Ishikawa (cell line): ENCODE measurements around the gene SCN2A.
A peak's percentile ranks its signal among the peaks of the same experiment; 100 is the strongest.

Experiments
- CEBPB ChIP-seq: IDR thresholded peaks from 2 replicates; pipeline ENCODE4 v1.6.1; 2012
- CREB1 ChIP-seq: IDR thresholded peaks from 2 replicates; pipeline ENCODE4 v1.6.1; 2012; ENCODE audit warnings: low read depth
- EGR1 ChIP-seq: IDR thresholded peaks from 2 replicates; pipeline ENCODE4 v1.6.1; 2012
- EP300 ChIP-seq: IDR thresholded peaks from 2 replicates; pipeline ENCODE4 v1.6.1; 2012; ENCODE audit warnings: borderline replicate concordance
- FOXM1 ChIP-seq: IDR thresholded peaks from 2 replicates; pipeline ENCODE4 v1.6.1; 2012; ENCODE audit warnings: low read depth, borderline replicate concordance
- NFIC ChIP-seq: IDR thresholded peaks from 2 replicates; pipeline ENCODE4 v1.6.1; 2012
- RAD21 ChIP-seq: IDR thresholded peaks from 2 replicates; pipeline ENCODE4 v1.6.1; 2012; ENCODE audit warnings: low read depth
- TAF1 ChIP-seq: IDR thresholded peaks from 2 replicates; pipeline ENCODE4 v1.6.1; 2012; ENCODE audit warnings: low read depth, mild to moderate bottlenecking
- TCF12 ChIP-seq: IDR thresholded peaks from 2 replicates; pipeline ENCODE4 v1.6.1; 2012; ENCODE audit warnings: low read depth
- TEAD4 ChIP-seq: IDR thresholded peaks from 2 replicates; pipeline ENCODE4 v1.6.1; 2012
- YY1 ChIP-seq: IDR thresholded peaks from 2 replicates; pipeline ENCODE4 v1.6.1; 2012; ENCODE audit warnings: low read depth
- ZBTB7A ChIP-seq: IDR thresholded peaks from 2 replicates; pipeline ENCODE4 v1.6.1; 2012; ENCODE audit warnings: low read depth
- TF ChIP-seq, protein P1 (sequence below): IDR thresholded peaks from 2 replicates; pipeline ENCODE4 v1.6.1; 2012
- TF ChIP-seq, protein P2 (sequence below): IDR thresholded peaks from 2 replicates; pipeline ENCODE4 v1.6.1; 2012; ENCODE audit warnings: low read depth, mild to moderate bottlenecking
- TF ChIP-seq, protein P3 (sequence below): IDR thresholded peaks from 2 replicates; pipeline ENCODE4 v1.6.1; 2012

SCN2A gene

DNA sequence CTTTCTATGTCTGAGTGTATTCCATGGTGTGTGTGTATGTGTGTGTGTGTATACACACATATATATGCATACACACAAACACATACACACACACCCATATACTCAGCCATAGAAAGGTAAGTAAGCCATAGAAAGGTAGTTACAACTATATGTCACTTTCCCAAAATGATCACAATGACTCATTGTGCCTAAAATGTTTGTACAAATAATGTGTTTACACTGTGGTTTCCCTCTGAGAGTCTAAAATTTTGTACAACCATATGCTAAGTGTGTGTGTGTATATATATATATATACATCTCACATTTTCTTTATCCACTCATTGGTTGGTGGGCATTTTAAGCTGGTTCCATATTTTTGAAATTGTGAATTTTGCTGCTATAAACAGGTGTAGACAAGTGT lies 175.0 kb downstream of the SCN2A start:
- TF ChIP-seq, protein P1, sequence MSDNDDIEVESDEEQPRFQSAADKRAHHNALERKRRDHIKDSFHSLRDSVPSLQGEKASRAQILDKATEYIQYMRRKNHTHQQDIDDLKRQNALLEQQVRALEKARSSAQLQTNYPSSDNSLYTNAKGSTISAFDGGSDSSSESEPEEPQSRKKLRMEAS, result no peak

DNA sequence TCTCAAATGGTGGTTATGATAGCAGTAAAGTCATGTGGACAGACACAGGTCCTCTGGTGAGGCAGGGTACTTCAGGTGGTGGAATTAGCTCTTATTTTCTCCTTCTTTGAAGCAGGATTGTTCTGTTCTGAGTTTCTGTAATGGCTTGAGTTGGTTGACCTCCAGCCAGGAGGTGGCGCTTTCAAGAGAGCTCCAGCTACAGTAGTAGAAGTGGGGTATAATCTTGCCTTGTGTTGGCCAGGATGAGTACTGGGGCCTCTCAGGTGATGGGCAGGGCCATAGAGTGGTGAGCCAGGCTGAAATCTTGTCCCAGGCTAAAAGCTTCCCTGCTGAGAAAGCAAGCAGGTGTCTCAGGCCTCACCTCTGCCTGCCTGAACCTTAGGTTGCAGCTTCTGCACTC lies 177.8 kb downstream of the SCN2A start:
- 0 out of 2 replicates have a peak, but pooled peaks have one; percentile 5 for TF ChIP-seq RAD21
- no peak for TF ChIP-seq ZBTB7A

DNA sequence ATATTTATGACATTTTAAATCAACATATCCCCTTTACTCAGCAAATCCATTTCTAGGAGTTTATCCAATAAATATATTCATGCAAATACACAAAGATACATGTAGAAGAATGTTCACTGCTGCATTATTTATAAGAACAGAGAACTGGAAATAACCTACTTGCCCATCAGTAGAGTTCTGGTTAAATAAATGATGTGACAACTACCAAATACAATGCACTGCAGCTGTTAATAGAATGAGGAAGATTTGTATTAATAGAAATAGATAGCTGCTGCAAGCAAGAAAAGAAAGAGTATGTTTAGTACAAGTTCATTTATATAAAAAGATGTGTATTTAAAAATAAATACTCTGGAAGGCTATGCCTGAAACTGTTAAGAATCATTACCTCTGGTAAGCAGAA lies 181.0 kb downstream of the SCN2A start:
- TF ChIP-seq CREB1, result no peak
- TF ChIP-seq, protein P1, result no peak
- TF ChIP-seq, protein P2, sequence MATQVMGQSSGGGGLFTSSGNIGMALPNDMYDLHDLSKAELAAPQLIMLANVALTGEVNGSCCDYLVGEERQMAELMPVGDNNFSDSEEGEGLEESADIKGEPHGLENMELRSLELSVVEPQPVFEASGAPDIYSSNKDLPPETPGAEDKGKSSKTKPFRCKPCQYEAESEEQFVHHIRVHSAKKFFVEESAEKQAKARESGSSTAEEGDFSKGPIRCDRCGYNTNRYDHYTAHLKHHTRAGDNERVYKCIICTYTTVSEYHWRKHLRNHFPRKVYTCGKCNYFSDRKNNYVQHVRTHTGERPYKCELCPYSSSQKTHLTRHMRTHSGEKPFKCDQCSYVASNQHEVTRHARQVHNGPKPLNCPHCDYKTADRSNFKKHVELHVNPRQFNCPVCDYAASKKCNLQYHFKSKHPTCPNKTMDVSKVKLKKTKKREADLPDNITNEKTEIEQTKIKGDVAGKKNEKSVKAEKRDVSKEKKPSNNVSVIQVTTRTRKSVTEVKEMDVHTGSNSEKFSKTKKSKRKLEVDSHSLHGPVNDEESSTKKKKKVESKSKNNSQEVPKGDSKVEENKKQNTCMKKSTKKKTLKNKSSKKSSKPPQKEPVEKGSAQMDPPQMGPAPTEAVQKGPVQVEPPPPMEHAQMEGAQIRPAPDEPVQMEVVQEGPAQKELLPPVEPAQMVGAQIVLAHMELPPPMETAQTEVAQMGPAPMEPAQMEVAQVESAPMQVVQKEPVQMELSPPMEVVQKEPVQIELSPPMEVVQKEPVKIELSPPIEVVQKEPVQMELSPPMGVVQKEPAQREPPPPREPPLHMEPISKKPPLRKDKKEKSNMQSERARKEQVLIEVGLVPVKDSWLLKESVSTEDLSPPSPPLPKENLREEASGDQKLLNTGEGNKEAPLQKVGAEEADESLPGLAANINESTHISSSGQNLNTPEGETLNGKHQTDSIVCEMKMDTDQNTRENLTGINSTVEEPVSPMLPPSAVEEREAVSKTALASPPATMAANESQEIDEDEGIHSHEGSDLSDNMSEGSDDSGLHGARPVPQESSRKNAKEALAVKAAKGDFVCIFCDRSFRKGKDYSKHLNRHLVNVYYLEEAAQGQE, result no peak
- no peak for TF ChIP-seq TCF12
- TF ChIP-seq EP300, result no peak
- TF ChIP-seq EGR1, result no peak
- no peak for TF ChIP-seq CEBPB
- no peak for TF ChIP-seq YY1

DNA sequence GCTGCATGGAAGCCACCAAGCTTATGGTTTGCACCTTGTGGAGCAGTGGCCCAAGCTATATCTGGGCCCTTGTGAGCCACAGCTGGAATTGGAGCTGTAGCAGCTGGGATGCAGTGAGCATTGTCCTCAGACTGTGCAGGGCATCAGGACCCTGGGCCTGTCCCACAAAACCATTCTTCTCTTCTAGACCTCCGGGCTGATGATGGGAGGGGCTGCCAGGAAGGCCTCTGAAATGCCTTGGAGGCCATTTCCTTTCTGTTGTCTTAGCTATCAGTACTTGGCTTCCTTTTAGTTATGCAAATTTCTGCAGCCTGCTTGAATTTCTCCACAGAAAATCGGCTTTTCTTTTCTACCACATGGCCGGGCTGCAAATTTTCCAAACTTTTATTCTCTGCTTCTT lies 183.9 kb downstream of the SCN2A start:
- TF ChIP-seq TEAD4, result no peak
- TF ChIP-seq, protein P1, result no peak

DNA sequence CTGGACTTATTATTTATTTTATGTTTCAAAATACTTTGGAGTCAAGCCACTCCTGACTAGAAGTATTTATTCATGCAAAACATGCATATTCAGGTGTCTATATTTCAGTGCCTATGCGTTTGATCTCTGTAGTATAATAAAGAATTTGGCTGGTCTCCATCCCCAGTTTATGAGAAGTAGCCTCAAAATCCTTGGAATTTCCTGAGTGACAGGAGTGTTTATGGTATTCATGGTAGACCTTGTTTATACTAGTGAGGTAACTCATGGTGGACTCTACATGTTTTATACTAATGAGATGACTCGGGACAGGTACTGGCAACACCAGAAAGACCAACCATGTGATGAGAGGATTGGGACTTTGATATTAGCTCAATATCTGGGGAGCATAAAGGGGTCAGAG lies 186.3 kb downstream of the SCN2A start:
- TF ChIP-seq RAD21 (no peak), FOXM1 (no peak), TAF1 (no peak), NFIC (no peak), EGR1 (no peak), TEAD4 (no peak), TCF12 (no peak), CEBPB (no peak), YY1 (no peak), ZBTB7A (no peak), CREB1 (no peak), EP300 (no peak)
- TF ChIP-seq, protein P1, result no peak
- TF ChIP-seq, protein P3, sequence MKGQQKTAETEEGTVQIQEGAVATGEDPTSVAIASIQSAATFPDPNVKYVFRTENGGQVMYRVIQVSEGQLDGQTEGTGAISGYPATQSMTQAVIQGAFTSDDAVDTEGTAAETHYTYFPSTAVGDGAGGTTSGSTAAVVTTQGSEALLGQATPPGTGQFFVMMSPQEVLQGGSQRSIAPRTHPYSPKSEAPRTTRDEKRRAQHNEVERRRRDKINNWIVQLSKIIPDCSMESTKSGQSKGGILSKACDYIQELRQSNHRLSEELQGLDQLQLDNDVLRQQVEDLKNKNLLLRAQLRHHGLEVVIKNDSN, result no peak
- TF ChIP-seq, protein P2, result no peak

DNA sequence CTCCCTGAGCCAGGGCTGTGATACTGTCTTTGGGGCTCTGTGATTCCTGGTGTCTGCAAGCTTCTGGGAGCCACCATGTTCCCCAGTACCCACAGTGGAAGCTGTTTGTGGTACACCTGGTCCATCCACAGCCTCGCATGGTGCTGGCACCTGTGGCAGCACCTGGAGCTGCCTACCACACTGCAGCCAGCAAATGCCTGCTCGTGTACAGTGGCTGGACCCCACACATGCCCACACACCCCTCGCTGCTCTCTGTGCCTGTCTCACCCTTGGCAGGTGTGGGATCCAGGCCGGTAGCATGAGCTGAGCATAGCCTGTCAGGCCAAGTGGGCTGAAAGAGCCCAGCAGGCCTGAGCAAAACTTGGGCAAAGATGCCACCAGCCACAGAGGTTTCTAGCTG lies 188.5 kb downstream of the SCN2A start:
- TF ChIP-seq NFIC, result no peak
- TF ChIP-seq YY1, result no peak
- TF ChIP-seq, protein P1, result no peak
- no peak for TF ChIP-seq CEBPB
- TF ChIP-seq RAD21, result no peak
- no peak for TF ChIP-seq TCF12
- no peak for TF ChIP-seq ZBTB7A
- TF ChIP-seq TAF1, result no peak
- no peak for TF ChIP-seq EP300
- TF ChIP-seq FOXM1, result no peak
- TF ChIP-seq CREB1, result no peak

DNA sequence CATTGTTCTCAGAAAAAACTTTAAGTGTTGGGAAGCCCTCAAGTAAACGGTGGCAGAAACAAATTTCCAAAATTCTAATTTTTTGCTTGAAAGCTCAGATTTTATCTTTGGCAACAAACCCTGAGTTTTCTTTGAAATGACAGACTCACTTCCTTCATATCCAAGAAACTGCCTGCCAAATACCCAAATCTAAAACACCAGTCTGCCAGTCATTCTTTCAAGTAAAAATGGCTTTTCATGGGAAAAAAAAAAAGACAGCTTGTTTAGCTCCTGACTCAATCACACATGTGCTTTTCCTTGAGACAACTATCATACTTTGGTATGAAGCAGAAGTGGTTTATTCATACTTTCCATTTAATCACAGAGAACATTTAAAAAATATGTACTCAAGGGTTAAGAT lies 189.7 kb downstream of the SCN2A start:
- no peak for TF ChIP-seq YY1
- no peak for TF ChIP-seq CREB1
- no peak for TF ChIP-seq EGR1
- TF ChIP-seq FOXM1, result no peak
- no peak for TF ChIP-seq CEBPB
- no peak for TF ChIP-seq RAD21
- no peak for TF ChIP-seq TCF12
- TF ChIP-seq, protein P2, result no peak
- TF ChIP-seq TAF1, result no peak
- TF ChIP-seq, protein P1, result no peak
- no peak for TF ChIP-seq TEAD4
- TF ChIP-seq, protein P3, result no peak
- TF ChIP-seq ZBTB7A, result no peak
- TF ChIP-seq NFIC, result no peak
- TF ChIP-seq EP300, result no peak
